GM18951 (cell line): Measurements from ENCODE around the gene TCF7L1.

Experiments used
- POLR2A ChIP-seq: IDR thresholded peaks from 4 replicates; pipeline ENCODE4 v1.6.1; 2011; ENCODE audit warnings: mild to moderate bottlenecking; ENCODE audit not compliant: insufficient read length, insufficient read depth; ENCODE audit errors: extremely low read depth
- in situ Hi-C: fragments of 300-500 bp; cut with MboI; formaldehyde crosslinking; loops from one replicate; pipeline ENCODE4 v1.12.0; 2022; ENCODE audit warnings: low sequenced_read_pairs, mixed read lengths, inconsistent platforms; ENCODE audit not compliant: unreplicated experiment

TCF7L1 gene

GRCh38 chr2:85215448-85216401, 82.5 kb downstream of the TCF7L1 start:
- in situ Hi-C loops, result no loop called here
- no peak for TF ChIP-seq POLR2A

GRCh38 chr2:85216927-85217326, 83.7 kb downstream of the TCF7L1 start:
- TF ChIP-seq POLR2A, result no peak
- in situ Hi-C loops, result no loop called here

GRCh38 chr2:85221067-85221691, 88.0 kb downstream of the TCF7L1 start:
- in situ Hi-C loops, result no loop called here
- TF ChIP-seq POLR2A, result no peak

- TF ChIP-seq POLR2A, result no peak
- in situ Hi-C loops, result no loop called here
Observed at GRCh38 chr2:85222792-85223191, 89.6 kb downstream of the TCF7L1 start.

- in situ Hi-C loops, result no loop called here
- no peak for TF ChIP-seq POLR2A
Observed at GRCh38 chr2:85226783-85227182, 93.6 kb downstream of the TCF7L1 start.

GRCh38 chr2:85230679-85231467, 97.7 kb downstream of the TCF7L1 start:
- in situ Hi-C loops, result no loop called here

GRCh38 chr2:85231468-85231805, 98.2 kb downstream of the TCF7L1 start:
- no peak for TF ChIP-seq POLR2A
- in situ Hi-C loops, result no loop called here

More at GRCh38 chr2:85230679-85231467, 97.7 kb downstream of the TCF7L1 start:
- no peak for TF ChIP-seq POLR2A

GRCh38 chr2:85231952-85232351, 98.8 kb downstream of the TCF7L1 start:
- TF ChIP-seq POLR2A, result no peak
- in situ Hi-C loops, result no loop called here

GRCh38 chr2:85234868-85235267, 101.7 kb downstream of the TCF7L1 start:
- in situ Hi-C loops, result no loop called here
- TF ChIP-seq POLR2A, result no peak

GRCh38 chr2:85235281-85235680, 102.1 kb downstream of the TCF7L1 start:
- no peak for TF ChIP-seq POLR2A
- in situ Hi-C loops, result no loop called here

- in situ Hi-C loops, result no loop called here
- no peak for TF ChIP-seq POLR2A
Observed at GRCh38 chr2:85236084-85236483, 102.9 kb downstream of the TCF7L1 start.

- in situ Hi-C loops, result no loop called here
- TF ChIP-seq POLR2A, result no peak
Observed at GRCh38 chr2:85237849-85238565, 104.8 kb downstream of the TCF7L1 start.

GRCh38 chr2:85238607-85239006, 105.4 kb downstream of the TCF7L1 start:
- TF ChIP-seq POLR2A, result no peak
- in situ Hi-C loops, result no loop called here

- no peak for TF ChIP-seq POLR2A
- in situ Hi-C loops, result no loop called here
Observed at GRCh38 chr2:85239102-85239501, 105.9 kb downstream of the TCF7L1 start.
